Endothelial cell of umbilical vein (primary cell): ENCODE results near the gene CRTAP. TPM values are rescaled to one million over a fixed set of nuclear protein-coding genes. Genes with fewer than 3 reads are reported as not detected.

Experiments used
- BruUV-seq: library from RNA; stranded (reverse); fragments of 400-500 nt; replicated peaks from 2 replicates; lab custom pipeline; 2021; lab: Mats Ljungman, UMichigan
- CTCF ChIA-PET: fragments of 300-600, 350-600 bp; sonication (Branson Sonifier 250); formaldehyde crosslinking; loops from one replicate; lab custom pipeline; 2021; ENCODE audit warnings: antibody characterized with exemption, inconsistent platforms; lab: Charles Lee
- POLR2A ChIA-PET: fragments of 300-600, 350-600 bp; sonication (Branson Sonifier 250); formaldehyde crosslinking; loops from one replicate; lab custom pipeline; 2021; ENCODE audit warnings: antibody characterized with exemption, inconsistent platforms; lab: Charles Lee
- DNase-seq: peaks from one replicate; pipeline ENCODE4 v3.0.0-alpha.2; 2011; ENCODE audit warnings: low read depth, low spot score
- FAIRE-seq: peaks from 2 replicates; lab custom pipeline; 2011; peaks lifted over from hg19 to GRCh38; lab: Jason Lieb, UNC
- H2AFZ ChIP-seq: 2 replicates; pipeline ENCODE4 v1.6.0; 2012; ENCODE audit warnings: low read depth, low read length, control low read depth, inconsistent platforms
- H3K27ac ChIP-seq: 2 replicates; pipeline ENCODE4 v1.5.1; 2011; ENCODE audit warnings: low read depth, mild to moderate bottlenecking, control low read depth, low read length, moderate library complexity; ENCODE audit not compliant: insufficient read depth
- H3K27me3 ChIP-seq, 2 experiments: 2 replicates each; pipeline versions ENCODE4 v1.6.0 to v1.6.1; 2011; ENCODE audit warnings: low read length in 2 of 2, mixed read lengths in 1 of 2; ENCODE audit not compliant: control insufficient read depth in 2 of 2, insufficient read depth in 2 of 2
- H3K36me3 ChIP-seq, 2 experiments: 2 replicates in 1 of 2; 3 replicates in 1 of 2; pipeline ENCODE4 v1.5.1; 2011; ENCODE audit warnings: low read length in 2 of 2, mild to moderate bottlenecking in 1 of 2, moderate library complexity in 1 of 2; ENCODE audit not compliant: control insufficient read depth in 2 of 2, insufficient read depth in 2 of 2; ENCODE audit errors: extremely low read depth in 1 of 2
- H3K4me1 ChIP-seq: 3 replicates; pipeline ENCODE4 v1.5.1; 2011; ENCODE audit warnings: mild to moderate bottlenecking, low read length; ENCODE audit not compliant: control insufficient read depth, insufficient read depth; ENCODE audit errors: extremely low read depth
- H3K4me2 ChIP-seq: 2 replicates; pipeline ENCODE4 v1.6.1; 2011; ENCODE audit warnings: low read length, control low read depth, mixed read lengths; ENCODE audit not compliant: insufficient read depth
- H3K4me3 ChIP-seq, 3 experiments: fragments of 200-600 bp in 1 of 3; sonication (generic), shearing (Covaris generic) in 1 of 3; replicated peaks in 1 of 3; 2 replicates each; pipeline ENCODE4 v1.5.1; 2011 to 2016; ENCODE audit warnings: control low read depth in 3 of 3, low read length in 3 of 3, mild to moderate bottlenecking in 2 of 3, inconsistent platforms in 1 of 3, low read depth in 1 of 3, moderate library complexity in 1 of 3; ENCODE audit not compliant: insufficient read depth in 1 of 3
- H3K79me2 ChIP-seq: 2 replicates; pipeline ENCODE4 v1.6.0; 2012; ENCODE audit warnings: low read length, inconsistent platforms; ENCODE audit not compliant: control insufficient read depth, insufficient read depth
- H3K9ac ChIP-seq: replicated peaks from 2 replicates; pipeline ENCODE3; 2011; ENCODE audit warnings: low read length, control low read depth; ENCODE audit not compliant: insufficient read depth; ENCODE audit errors: extremely low read depth
- H3K9me1 ChIP-seq: replicated peaks from 3 replicates; pipeline ENCODE4 v1.6.0; 2011; ENCODE audit warnings: mild to moderate bottlenecking, low read length; ENCODE audit not compliant: control insufficient read depth, insufficient read depth; ENCODE audit errors: extremely low read depth
- H3K9me3 ChIP-seq: replicated peaks from 2 replicates; pipeline ENCODE4 v1.5.1; 2012; ENCODE audit warnings: low read length, inconsistent platforms; ENCODE audit not compliant: control insufficient read depth, insufficient read depth
- H4K20me1 ChIP-seq: replicated peaks from 2 replicates; pipeline ENCODE3; 2011; ENCODE audit warnings: mild to moderate bottlenecking, low read length; ENCODE audit not compliant: control insufficient read depth, insufficient read depth; ENCODE audit errors: extremely low read depth
- CTCF ChIP-seq, 2 donors: IDR thresholded peaks; 1 replicate in 1 of 2; 2 replicates in 1 of 2; pipeline ENCODE4 v1.5.1; 2011; ENCODE audit warnings: low read length in 2 of 2, mild to moderate bottlenecking in 2 of 2, moderate library complexity in 2 of 2, control low read depth in 1 of 2, inconsistent platforms in 1 of 2, low read depth in 1 of 2; ENCODE audit not compliant: insufficient read depth in 1 of 2; ENCODE audit errors: extremely low read depth in 1 of 2
- EZH2 ChIP-seq: IDR thresholded peaks from 2 replicates; pipeline ENCODE4 v1.6.1; 2012; ENCODE audit warnings: borderline replicate concordance, low read depth, mild to moderate bottlenecking, moderate library complexity, low read length, inconsistent platforms; ENCODE audit not compliant: severe bottlenecking
- FOS ChIP-seq: IDR thresholded peaks from 2 replicates; pipeline ENCODE4 v1.6.1; 2011; ENCODE audit warnings: mild to moderate bottlenecking, low read length, moderate library complexity, borderline replicate concordance; ENCODE audit not compliant: insufficient read depth
- JUN ChIP-seq: IDR thresholded peaks from 2 replicates; pipeline ENCODE4 v1.6.1; 2011; ENCODE audit warnings: borderline replicate concordance, low read depth; ENCODE audit not compliant: insufficient read length, insufficient read depth
- MYC ChIP-seq: IDR thresholded peaks from one replicate; pipeline ENCODE4 v1.6.1; 2011; ENCODE audit warnings: mild to moderate bottlenecking, low read depth, low read length
- POLR2A ChIP-seq: IDR thresholded peaks from 2 replicates; pipeline ENCODE4 v1.6.1; 2012; ENCODE audit warnings: low read depth, mild to moderate bottlenecking, control low read depth, low read length
- POLR2AphosphoS5 ChIP-seq: IDR thresholded peaks from 2 replicates; pipeline ENCODE4 v1.6.1; 2012; ENCODE audit warnings: low read depth, mild to moderate bottlenecking, control low read depth, low read length, moderate library complexity; ENCODE audit not compliant: insufficient read depth
- dilution Hi-C: fragments of 300-500 bp; cut with MboI; formaldehyde crosslinking; loops from one replicate; pipeline ENCODE4 v1.15.0; 2019; ENCODE audit warnings: low sequenced_read_pairs; ENCODE audit not compliant: extremely low pct_ligation_motif_present
- intact Hi-C: fragments of 100-400 bp; cut with micrococcal nuclease; formaldehyde crosslinking; loops from one replicate; pipeline ENCODE4 v1.10.0; 2022
- polyA plus RNA-seq, 4 experiments: library from polyadenylated mRNA; depleted of rRNA in 3 of 4; stranded (reverse) in 3 of 4; unstranded in 1 of 4; fragments of >200 nt; gene quantifications; 2 replicates each; pipeline versions ENCODE4 v1.2.1 to v1.2.3, GENCODE V29; 2011 to 2012; ENCODE audit warnings: missing spikeins in 1 of 4
- total RNA-seq: library from RNA; stranded (reverse); gene quantifications from 2 replicates; pipeline ENCODE4 v1.2.3, GENCODE V29; 2021
- TF ChIP-seq, protein P1 (sequence below): IDR thresholded peaks from 2 replicates; pipeline ENCODE4 v1.6.1; 2011; ENCODE audit not compliant: insufficient read depth, insufficient read length

CRTAP gene
- total and polyA plus RNA-seq, 2 donors (not counting 3 experiments of a cell fraction or from before 2014, with no cell fraction given) = 204 to 213 TPM

DNA sequence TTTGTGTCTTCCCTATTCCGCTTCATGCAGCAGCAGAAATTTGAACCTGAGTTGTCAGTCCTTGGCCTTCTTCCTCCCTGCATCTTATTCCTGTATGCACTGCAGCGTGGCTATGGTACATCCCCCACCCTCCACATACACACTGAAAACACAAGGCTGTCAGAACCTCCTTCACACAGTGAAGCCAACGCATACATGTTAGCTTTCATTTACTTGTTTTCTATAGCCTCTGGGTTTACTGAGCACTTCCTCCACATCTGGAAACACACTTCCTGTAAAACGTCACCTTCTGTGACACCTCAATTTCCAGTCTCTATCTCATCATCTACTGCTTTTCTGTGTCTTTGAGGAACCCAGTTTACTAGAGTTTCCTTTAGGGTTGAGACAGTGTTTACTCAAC is 57.8 kb downstream of the CRTAP start:
- Histone ChIP-seq H3K36me3 (peaks cover 0 to 1% of the 10 kb centered on the region in 2 experiments), H4K20me1 (no peaks in the 10 kb centered on the region), H3K4me1 (no peaks in the 10 kb centered on the region), H3K9me3 (no peaks in the 10 kb centered on the region), H2AFZ (no peak overlapping the region), H3K27me3 (no peaks in the 10 kb centered on the region), H3K4me3 (no peak overlapping the region), H3K79me2 (no peaks in the 10 kb centered on the region), H3K27ac (no peak overlapping the region), H3K9me1 (no peaks in the 10 kb centered on the region), H3K9ac (no peak overlapping the region), H3K4me2 (no peak overlapping the region)
- intact Hi-C loops = no loop called here
- no peak for DNase-seq
- no peak for TF ChIP-seq POLR2AphosphoS5
- TF ChIP-seq, protein P1, sequence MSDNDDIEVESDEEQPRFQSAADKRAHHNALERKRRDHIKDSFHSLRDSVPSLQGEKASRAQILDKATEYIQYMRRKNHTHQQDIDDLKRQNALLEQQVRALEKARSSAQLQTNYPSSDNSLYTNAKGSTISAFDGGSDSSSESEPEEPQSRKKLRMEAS = no peak
- no peak for TF ChIP-seq EZH2
- TF ChIP-seq POLR2A = no peak
- no peak for TF ChIP-seq FOS
- no peak for TF ChIP-seq JUN
- no peak for TF ChIP-seq CTCF (IDR thresholded peaks at IDR 0.05; ENCODE audit: extremely low read depth in 1 of 2, insufficient read depth in 1 of 2, low read depth in 1 of 2, low read length in 2 of 2)
- TF ChIP-seq MYC = no peak
- FAIRE-seq = no peak
- ChIA-PET CTCF (interaction anchor here (0.6 to 2.8 kb wide), 3 partner anchors 40 to 201 kb away, joined by 3 to 14 read pairs (median 7); no protein-coding TSS in a partner anchor), POLR2A (no interaction called here)
- dilution Hi-C loops = no loop called here
- no TSS peak for BruUV-seq
